Neural cell (in vitro differentiated cells): ENCODE results near the gene STX19.

ENCODE experiments used
- EZH2 ChIP-seq: fragments of 200-600, 300-800 bp; shearing (Covaris generic), sonication (generic); IDR thresholded peaks from 2 replicates; pipeline ENCODE4 v1.6.1; 2014; ENCODE audit warnings: antibody characterized with exemption, low read length, borderline replicate concordance, mild to moderate bottlenecking; ENCODE audit not compliant: insufficient read depth, poor library complexity, severe bottlenecking
- REST ChIP-seq: IDR thresholded peaks from 2 replicates; pipeline ENCODE4 v1.6.1; 2012; ENCODE audit warnings: borderline replicate concordance
- TAF1 ChIP-seq: IDR thresholded peaks from 2 replicates; pipeline ENCODE4 v1.6.1; 2012; ENCODE audit warnings: low read depth
- TF ChIP-seq, protein P1 (sequence below): fragments of 450-650 bp; IDR thresholded peaks from 2 replicates; pipeline ENCODE4 v1.5.1; 2014; ENCODE audit warnings: antibody characterized with exemption, mild to moderate bottlenecking, moderate library complexity; ENCODE audit not compliant: poor library complexity, severe bottlenecking

DNA sequence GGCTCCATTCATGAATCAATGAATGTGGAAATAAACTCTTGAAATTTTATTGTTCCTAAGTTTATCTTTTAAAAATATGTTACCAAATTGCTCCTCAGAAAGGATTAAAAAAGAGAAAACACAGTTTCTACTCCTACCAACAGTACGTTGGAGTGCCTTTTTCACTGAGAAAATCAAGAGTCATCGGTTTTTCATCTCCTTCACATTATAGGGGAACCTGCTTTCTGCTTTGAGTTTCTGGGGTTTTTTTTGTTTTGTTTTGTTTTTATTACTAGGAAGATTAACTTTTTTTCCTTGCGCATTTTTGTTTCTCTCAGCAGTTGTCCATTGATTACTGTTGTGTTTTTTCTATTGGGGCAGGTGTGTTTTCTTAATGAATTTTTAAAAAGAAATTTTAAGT, 45.0 kb downstream of the STX19 start:
- TF ChIP-seq REST (no peak), EZH2 (no peak), TAF1 (no peak)
- TF ChIP-seq, protein P1, sequence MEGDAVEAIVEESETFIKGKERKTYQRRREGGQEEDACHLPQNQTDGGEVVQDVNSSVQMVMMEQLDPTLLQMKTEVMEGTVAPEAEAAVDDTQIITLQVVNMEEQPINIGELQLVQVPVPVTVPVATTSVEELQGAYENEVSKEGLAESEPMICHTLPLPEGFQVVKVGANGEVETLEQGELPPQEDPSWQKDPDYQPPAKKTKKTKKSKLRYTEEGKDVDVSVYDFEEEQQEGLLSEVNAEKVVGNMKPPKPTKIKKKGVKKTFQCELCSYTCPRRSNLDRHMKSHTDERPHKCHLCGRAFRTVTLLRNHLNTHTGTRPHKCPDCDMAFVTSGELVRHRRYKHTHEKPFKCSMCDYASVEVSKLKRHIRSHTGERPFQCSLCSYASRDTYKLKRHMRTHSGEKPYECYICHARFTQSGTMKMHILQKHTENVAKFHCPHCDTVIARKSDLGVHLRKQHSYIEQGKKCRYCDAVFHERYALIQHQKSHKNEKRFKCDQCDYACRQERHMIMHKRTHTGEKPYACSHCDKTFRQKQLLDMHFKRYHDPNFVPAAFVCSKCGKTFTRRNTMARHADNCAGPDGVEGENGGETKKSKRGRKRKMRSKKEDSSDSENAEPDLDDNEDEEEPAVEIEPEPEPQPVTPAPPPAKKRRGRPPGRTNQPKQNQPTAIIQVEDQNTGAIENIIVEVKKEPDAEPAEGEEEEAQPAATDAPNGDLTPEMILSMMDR, result no peak
